GM12864 (cell line): ENCODE data around the gene ACSL6.
A peak's percentile ranks its signal among the peaks of the same experiment; 100 is the strongest.

Experiments used
- DNase-seq: peaks from one replicate; pipeline ENCODE4 v3.0.0-alpha.2; 2011; ENCODE audit warnings: low read depth
- H3K4me3 ChIP-seq: 2 replicates; pipeline ENCODE4 v1.5.1; 2011; ENCODE audit warnings: mild to moderate bottlenecking, low read depth, low read length, control low read depth
- CTCF ChIP-seq: IDR thresholded peaks from 2 replicates; pipeline ENCODE4 v1.5.1; 2011; ENCODE audit warnings: low read depth, mild to moderate bottlenecking, moderate library complexity, low read length, control low read depth, inconsistent platforms; ENCODE audit errors: missing control alignments

The ACSL6 gene

GRCh38 chr5:132016721-132017250, 5.3 kb upstream of the ACSL6 start:
- no peak overlapping the region for H3K4me3 ChIP-seq
- DNase-seq = no peak
- no peak for TF ChIP-seq CTCF

GRCh38 chr5:132013711-132014110, 2.3 kb upstream of the ACSL6 start:
- TF ChIP-seq CTCF = no peak
- no peak overlapping the region for H3K4me3 ChIP-seq
- DNase-seq = no peak

- no peak overlapping the region for H3K4me3 ChIP-seq
- no peak for TF ChIP-seq CTCF
- DNase-seq = no peak
Measured at GRCh38 chr5:132013006-132013689, 1.7 kb upstream of the ACSL6 start.

GRCh38 chr5:132012371-132013005, 1.0 kb upstream of the ACSL6 start:
- DNase-seq = no peak
- H3K4me3 ChIP-seq = no peak overlapping the region

GRCh38 chr5:132010989-132011621, 353 bp downstream of the ACSL6 start:
- no peak for TF ChIP-seq CTCF
- peak overlapping the region; percentile 20; the same call in 1 of the 2 replicates for H3K4me3 ChIP-seq
- DNase-seq = no peak

More at GRCh38 chr5:132012371-132013005, 1.0 kb upstream of the ACSL6 start:
- no peak for TF ChIP-seq CTCF

- H3K4me3 ChIP-seq = no peak overlapping the region
Measured at GRCh38 chr5:132010645-132010988, 841 bp downstream of the ACSL6 start.

More at GRCh38 chr5:132010645-132010988, 841 bp downstream of the ACSL6 start:
- DNase-seq = no peak
- TF ChIP-seq CTCF = no peak
